HG03060 (cell line): Measurements from ENCODE around the gene TLE4.
A peak's percentile ranks its signal among the peaks of the same experiment; 100 is the strongest.
"Not testable (repeated sequence)": the region's sequence is repeated elsewhere in the genome, so short reads cannot be mapped to it uniquely, and the experiment has no call there.

Experiments
- ATAC-seq: cut with Tn5 transposase; IDR thresholded peaks from one replicate; pipeline ENCODE4 v1.9.1; 2021; ENCODE audit warnings: low read depth, moderate number of reproducible peaks; ENCODE audit not compliant: unreplicated experiment

TLE4 gene

GRCh38 chr9:79598562-79599345, 27.0 kb downstream of the TLE4 start:
- no peak for ATAC-seq

- ATAC-seq, result no peak
Measured at GRCh38 chr9:79600466-79600865, 28.7 kb downstream of the TLE4 start.

GRCh38 chr9:79603222-79603920, 31.6 kb downstream of the TLE4 start:
- no peak for ATAC-seq

- no peak for ATAC-seq
Measured at GRCh38 chr9:79604149-79604548, 32.4 kb downstream of the TLE4 start.

GRCh38 chr9:79604921-79605562, 33.3 kb downstream of the TLE4 start:
- ATAC-seq, result no peak

- ATAC-seq, result not testable (repeated sequence)
Measured at GRCh38 chr9:79606529-79606928, 34.8 kb downstream of the TLE4 start.

DNA sequence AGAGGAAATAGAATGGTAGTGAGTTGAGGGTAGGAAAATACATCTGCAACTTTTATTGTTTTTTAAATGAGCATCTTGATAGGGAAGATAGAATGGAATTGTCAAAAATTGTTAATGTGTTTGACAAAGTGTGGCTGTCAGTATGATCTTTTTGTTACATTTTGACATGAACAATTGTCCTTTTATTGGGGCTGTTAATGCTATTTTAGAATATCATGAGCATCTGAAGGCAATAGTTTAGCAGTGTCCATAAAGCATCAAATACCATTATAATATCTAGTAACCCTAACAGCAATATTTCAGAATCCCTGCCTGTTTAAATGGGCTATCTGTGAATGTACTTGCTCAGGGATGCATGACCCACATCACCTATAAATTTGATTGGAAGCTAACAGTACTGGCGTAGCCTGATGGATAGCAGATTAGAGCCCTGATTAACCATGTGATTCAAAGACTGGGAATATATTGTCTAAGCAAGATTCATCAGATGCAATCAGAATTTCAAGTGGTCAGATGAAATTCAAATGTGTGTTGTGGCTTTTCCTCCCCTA, 37.8 kb downstream of the TLE4 start:
- no peak for ATAC-seq

- ATAC-seq, result no peak
Measured at GRCh38 chr9:79610019-79610631, 38.4 kb downstream of the TLE4 start.

- peak; percentile 83 for ATAC-seq
Measured at GRCh38 chr9:79610791-79611614, 39.2 kb downstream of the TLE4 start.

DNA sequence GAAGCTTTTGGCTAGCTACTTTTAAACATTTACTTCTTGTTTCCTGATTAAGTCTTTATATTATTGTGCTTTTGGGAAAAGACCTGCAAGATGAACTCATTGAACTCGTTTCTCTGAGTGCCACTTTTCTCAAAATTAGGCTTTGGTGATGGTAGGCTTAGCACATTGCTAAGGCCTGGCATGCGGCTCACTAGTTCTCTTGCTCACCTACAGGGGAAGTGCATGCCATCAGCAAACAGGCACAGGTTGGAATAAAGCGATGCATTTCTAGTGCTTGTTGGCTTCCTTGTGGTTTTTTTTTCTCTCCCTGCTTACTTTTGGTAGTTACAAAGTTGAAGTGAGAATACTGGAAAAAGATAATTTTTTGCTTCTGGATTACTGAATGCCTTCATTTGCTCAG, 41.4 kb downstream of the TLE4 start:
- no peak for ATAC-seq

- no peak for ATAC-seq
Measured at GRCh38 chr9:79615038-79615437, 43.3 kb downstream of the TLE4 start.

DNA sequence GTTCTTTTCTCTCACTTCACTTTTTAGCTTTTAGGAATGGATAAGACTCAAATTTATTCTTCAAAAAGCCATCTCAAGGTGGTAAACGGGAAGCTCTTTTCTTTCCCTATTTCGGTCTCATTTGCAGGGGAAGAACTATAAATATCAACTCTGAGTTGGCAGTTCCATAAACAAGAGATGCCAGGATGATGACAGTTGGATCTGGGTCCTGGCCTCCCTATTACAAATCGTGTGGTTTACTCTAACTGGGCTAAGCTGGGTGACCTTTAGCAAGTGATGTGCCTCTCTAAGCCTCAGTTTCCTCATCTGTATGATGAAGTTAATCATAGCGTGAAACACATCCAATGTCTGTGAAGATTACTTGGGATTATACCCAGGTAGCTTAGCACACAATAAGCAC, 44.2 kb downstream of the TLE4 start:
- no peak for ATAC-seq

GRCh38 chr9:79616971-79617370, 45.2 kb downstream of the TLE4 start:
- no peak for ATAC-seq

- ATAC-seq, result no peak
Measured at GRCh38 chr9:79617395-79617794, 45.6 kb downstream of the TLE4 start.

GRCh38 chr9:79619930-79620329, 48.2 kb downstream of the TLE4 start:
- no peak for ATAC-seq

DNA sequence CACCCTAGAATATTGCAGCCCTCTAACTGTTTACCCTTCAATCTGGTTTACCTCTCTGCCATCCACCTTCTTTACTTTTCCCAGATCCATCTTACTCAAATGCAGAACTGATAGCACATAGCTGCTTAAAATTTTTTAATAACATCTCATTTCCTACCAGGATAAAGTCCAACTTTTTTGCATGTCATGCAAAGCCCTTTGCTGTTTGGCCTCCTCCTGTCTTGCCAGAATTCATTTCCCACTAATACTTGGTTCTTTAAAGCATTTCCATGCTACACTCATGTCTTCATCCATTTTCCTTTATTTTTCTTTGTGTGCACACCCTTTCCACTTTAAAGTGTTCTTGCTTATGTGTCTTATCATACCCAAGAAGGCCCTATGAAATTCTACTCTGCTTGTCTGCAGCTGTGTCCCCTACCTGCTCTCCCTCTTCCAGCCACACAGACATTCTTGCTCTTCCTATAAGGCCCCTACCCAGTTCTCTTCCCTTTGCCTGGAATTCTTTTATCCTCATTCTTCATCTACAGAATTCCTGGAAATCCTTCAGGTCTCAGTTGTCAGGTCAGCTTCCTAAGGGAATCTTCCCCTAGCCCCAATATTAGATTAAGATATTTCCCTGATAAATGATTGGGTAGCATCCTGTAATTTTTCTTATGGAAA, 50.3 kb downstream of the TLE4 start:
- no peak for ATAC-seq

DNA sequence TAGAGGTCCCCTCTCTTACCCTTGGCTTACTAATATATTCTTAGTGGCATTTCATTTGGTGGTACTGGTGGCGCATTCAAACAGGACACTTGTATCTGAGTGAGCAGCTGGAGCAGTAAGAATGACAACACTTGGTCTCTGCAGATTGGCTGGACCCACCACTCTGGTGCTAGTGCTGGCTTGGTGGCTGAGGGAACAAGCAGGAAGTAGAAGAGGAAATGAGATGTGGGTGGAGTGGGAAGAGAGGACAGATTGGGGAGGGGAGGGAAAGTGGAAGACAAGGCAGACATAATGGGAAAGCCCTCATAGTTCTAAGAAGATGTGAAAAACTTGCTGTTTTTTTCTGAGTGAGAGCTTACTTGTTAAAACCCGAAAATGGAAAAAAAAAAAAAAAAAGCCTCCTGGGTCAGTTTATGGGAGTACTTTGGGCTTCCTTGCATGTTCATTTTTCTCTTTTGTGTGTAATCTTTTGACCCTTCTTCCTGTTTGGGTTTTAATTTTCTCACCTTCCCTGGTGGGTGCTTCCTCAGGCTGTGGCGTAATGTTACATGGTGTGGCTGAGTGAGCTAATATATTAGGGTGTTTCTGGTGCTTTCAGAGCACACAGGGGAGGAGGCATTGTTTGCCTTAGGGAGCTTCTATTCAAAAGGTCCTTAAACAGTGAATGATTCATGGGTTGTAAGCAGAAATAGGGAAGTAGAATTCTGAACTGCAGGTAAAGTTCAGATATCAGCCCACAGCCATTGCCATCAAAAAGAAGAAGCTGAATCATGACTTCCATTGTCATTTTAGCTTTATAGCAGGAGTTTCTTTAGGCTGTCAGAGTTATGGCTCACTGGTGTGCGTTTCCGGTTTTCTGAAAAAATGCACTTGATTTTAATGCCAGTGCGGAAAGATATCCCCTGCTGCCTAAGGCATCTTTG, 52.3 kb downstream of the TLE4 start:
- peak; percentile 90 for ATAC-seq

DNA sequence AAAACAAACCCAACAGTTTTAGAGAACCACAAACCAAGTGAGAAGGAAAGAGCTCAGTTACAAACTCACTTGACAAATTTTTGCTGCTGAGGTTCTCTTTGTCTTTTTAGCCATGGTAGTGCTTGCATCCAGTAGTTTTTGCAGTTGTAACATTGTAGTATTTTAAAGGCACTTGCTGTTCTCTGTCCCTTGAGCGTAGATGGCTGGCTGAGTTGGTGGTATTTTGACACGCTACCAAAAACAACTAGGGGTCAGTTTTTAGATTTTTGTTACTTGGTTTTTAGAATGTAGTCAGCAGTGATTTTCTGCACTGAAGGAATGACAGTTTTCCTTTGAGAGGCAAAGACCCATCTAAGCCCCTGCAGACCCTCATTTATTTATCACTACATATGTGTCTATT, 58.0 kb downstream of the TLE4 start:
- no peak for ATAC-seq
